Activated CD8-positive, alpha-beta T cell treated with anti-CD3 and anti-CD28 coated beads for 36 hours (primary cell): ENCODE measurements around the gene USP20. TPM values are rescaled to one million over a fixed set of nuclear protein-coding genes. Genes with fewer than 3 reads are reported as not detected.

Experiments
- ATAC-seq: fragments of 200-7000 bp; cut with Tn5 transposase; one replicate; pipeline ENCODE4 v1.10.0; 2021; ENCODE audit warnings: mild to moderate bottlenecking, moderate library complexity
- CTCF ChIA-PET: fragments of 350-600 bp; sonication (Branson Sonifier 250); formaldehyde crosslinking; loops from one replicate; lab custom pipeline; 2021; ENCODE audit warnings: antibody characterized with exemption; lab: Charles Lee
- POLR2A ChIA-PET: fragments of 350-600 bp; sonication (Branson Sonifier 250); formaldehyde crosslinking; loops from one replicate; lab custom pipeline; 2021; ENCODE audit warnings: antibody characterized with exemption; lab: Charles Lee
- DNase-seq: peaks from one replicate; pipeline ENCODE4 v3.0.0-alpha.2; 2020
- H3K27ac Mint-ChIP-seq: one replicate; pipeline ENCODE4 v1.8.0; 2021; ENCODE audit warnings: mild to moderate bottlenecking, mixed read lengths
- H3K27me3 Mint-ChIP-seq: one replicate; pipeline ENCODE4 v1.8.0; 2021; ENCODE audit warnings: mixed read lengths
- H3K36me3 Mint-ChIP-seq: one replicate; pipeline ENCODE4 v1.8.0; 2021; ENCODE audit warnings: low read depth, mixed read lengths
- H3K4me1 Mint-ChIP-seq: one replicate; pipeline ENCODE4 v1.8.0; 2021; ENCODE audit warnings: low read depth, mixed read lengths
- H3K4me3 Mint-ChIP-seq: one replicate; pipeline ENCODE4 v1.8.0; 2021; ENCODE audit warnings: mild to moderate bottlenecking, moderate library complexity, mixed read lengths
- H3K9me3 Mint-ChIP-seq: one replicate; pipeline ENCODE4 v1.8.0; 2021; ENCODE audit warnings: mixed read lengths
- CTCF ChIP-seq: fragments of 200-600 bp; IDR thresholded peaks from one replicate; pipeline ENCODE4 v1.8.0; 2022; ENCODE audit warnings: antibody characterized with exemption, mild to moderate bottlenecking
- intact Hi-C: fragments of 100-400 bp; cut with micrococcal nuclease; formaldehyde crosslinking; loops from one replicate; pipeline ENCODE4 v1.10.0; 2022
- total RNA-seq, 2 experiments: library from RNA; stranded (reverse); gene quantifications; one replicate each; pipeline ENCODE4 v1.2.3, GENCODE V29; 2021

USP20 gene
- total RNA-seq, 2 experiments from 2014 or later, result 55.3 to 55.9 TPM

DNA sequence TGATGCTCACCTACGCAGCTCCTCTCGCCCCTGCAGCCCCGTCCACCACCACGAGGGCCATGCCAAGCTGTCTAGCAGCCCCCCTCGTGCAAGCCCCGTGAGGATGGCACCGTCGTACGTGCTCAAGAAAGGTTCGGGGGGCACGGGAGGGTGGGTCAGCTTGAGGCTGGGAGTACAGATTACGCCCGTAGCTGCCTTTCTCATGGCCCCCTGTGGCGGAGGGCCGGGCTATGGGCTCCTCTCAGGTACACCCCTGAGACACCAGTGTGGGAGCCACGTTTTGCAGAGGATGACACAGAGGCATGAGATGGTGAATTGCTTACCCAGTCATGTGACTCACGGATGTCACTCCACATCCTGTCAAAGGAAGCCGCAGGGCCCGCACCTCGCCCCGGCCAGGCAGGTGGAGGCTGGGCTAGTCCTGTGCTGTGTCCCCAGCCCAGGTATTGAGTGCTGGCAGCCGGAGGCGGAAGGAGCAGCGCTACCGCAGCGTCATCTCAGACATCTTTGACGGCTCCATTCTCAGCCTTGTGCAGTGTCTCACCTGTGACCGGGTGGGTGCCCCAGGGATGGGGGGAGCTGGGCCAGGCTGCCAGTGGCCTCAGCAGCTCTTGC, 33.7 kb downstream of the USP20 start:
- intact Hi-C loops, result no loop called here
- ChIA-PET POLR2A (interaction anchor here (0.6 to 7.6 kb wide), 19 partner anchors 8 to 184 kb away, joined by 3 to 114 read pairs (median 4); partner anchors contain the start of genes C9orf78, TOR1A, TOR1B and USP20), CTCF (interaction anchor here (1.1 to 1.9 kb wide), 4 partner anchors 9 to 34 kb away, joined by 3 to 8 read pairs (median 4); partner anchors contain the start of genes C9orf78 and USP20)
- Mint-ChIP-seq H3K27ac (peak overlapping the region; percentile 94), H3K36me3 (peaks cover 59% of the 10 kb centered on the region), H3K9me3 (no peaks in the 10 kb centered on the region), H3K4me3 (peak overlapping the region; percentile 69), H3K4me1 (peaks cover 72% of the 10 kb centered on the region), H3K27me3 (no peaks in the 10 kb centered on the region)
- peak; percentile 22 for TF ChIP-seq CTCF
- DNase-seq (peak; percentile 93), ATAC-seq (peak; percentile 81)

- Mint-ChIP-seq H3K4me1 (peaks cover 69% of the 10 kb centered on the region), H3K27me3 (no peaks in the 10 kb centered on the region), H3K27ac (peak overlapping the region; percentile 94), H3K4me3 (peak overlapping the region; percentile 69), H3K9me3 (no peaks in the 10 kb centered on the region), H3K36me3 (peaks cover 60% of the 10 kb centered on the region)
- DNase-seq, result no peak
- TF ChIP-seq CTCF, result no peak
- ATAC-seq, result no peak
- CTCF ChIA-PET, result interaction anchor here (1.3 to 1.9 kb wide), 3 partner anchors 8 to 21 kb away, joined by 3 to 8 read pairs (median 4); no protein-coding TSS in a partner anchor
- intact Hi-C loops, result no loop called here
- POLR2A ChIA-PET, result interaction anchor here (0.5 to 7.6 kb wide), 12 partner anchors 8 to 165 kb away, joined by 3 to 114 read pairs (median 4); partner anchors contain the start of genes C9orf78, TOR1A and USP20
These were observed 34.6 kb downstream of the USP20 start for GRCh38 chr9:129869585-129870501.

GRCh38 chr9:129871046-129871445, 35.8 kb downstream of the USP20 start:
- Mint-ChIP-seq H3K27ac (peak overlapping the region; percentile 94), H3K36me3 (peaks cover 50% of the 10 kb centered on the region), H3K4me1 (peaks cover 58% of the 10 kb centered on the region), H3K4me3 (no peak overlapping the region), H3K9me3 (no peaks in the 10 kb centered on the region), H3K27me3 (no peaks in the 10 kb centered on the region)
- no peak for TF ChIP-seq CTCF
- ChIA-PET POLR2A (interaction anchor here (4.1 to 7.6 kb wide), 2 partner anchors 7 to 15 kb away, joined by 31 to 114 read pairs; no protein-coding TSS in a partner anchor), CTCF (no interaction called here)
- DNase-seq (no peak), ATAC-seq (no peak)
- intact Hi-C loops, result no loop called here

DNA sequence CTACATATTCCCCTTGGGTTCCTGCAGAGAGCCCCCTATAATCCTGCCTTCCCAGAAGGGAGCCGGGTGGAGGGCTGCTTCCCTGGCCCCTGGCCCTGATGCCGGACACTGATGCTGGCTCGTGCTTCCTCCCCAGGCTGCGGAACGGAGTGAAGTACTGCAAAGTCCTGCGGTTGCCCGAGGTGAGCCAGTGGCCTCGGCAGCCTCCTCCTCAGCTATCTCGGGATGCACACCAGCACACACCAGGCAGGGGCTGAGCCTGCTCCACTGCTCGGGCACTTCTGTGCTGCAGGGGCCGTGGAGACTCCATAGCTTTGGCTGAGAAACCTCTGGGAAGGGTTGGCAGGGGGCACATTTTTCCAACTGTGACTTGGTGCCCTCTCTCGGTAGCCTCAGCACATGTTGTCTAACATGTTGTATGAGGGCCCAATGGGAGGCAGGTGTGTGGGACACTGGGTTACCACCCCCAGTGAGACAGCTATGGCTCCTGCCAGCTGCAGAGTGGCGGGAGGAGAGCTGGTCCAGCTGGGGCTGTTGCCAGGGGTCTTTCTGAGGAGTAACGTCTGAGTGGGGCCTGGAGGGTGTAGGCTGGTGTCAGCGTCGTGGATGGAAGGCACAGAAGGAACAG, 38.4 kb downstream of the USP20 start:
- Mint-ChIP-seq H3K4me1 (peaks cover 41% of the 10 kb centered on the region), H3K36me3 (peaks cover 42% of the 10 kb centered on the region), H3K27me3 (no peaks in the 10 kb centered on the region), H3K9me3 (no peaks in the 10 kb centered on the region), H3K4me3 (no peak overlapping the region), H3K27ac (no peak overlapping the region)
- no peak for TF ChIP-seq CTCF
- DNase-seq (no peak), ATAC-seq (no peak)
- intact Hi-C loops, result no loop called here
- POLR2A ChIA-PET, result interaction anchor here (1.2 kb wide), 1 partner anchor 9 kb away, joined by 4 read pairs; no protein-coding TSS in a partner anchor
- CTCF ChIA-PET, result interaction anchor here (1.1 kb wide), 1 partner anchor 233 kb away, joined by 5 read pairs; no protein-coding TSS in a partner anchor
